HepG2 (cell line): ENCODE results near the gene LRRC25. TPM values are rescaled to one million over a fixed set of nuclear protein-coding genes. Genes with fewer than 3 reads are reported as not detected.

Source experiments
- ATAC-seq: fragments of 200-7000 bp; cut with Tn5 transposase; 3 replicates; pipeline ENCODE4 v1.9.1; 2020; ENCODE audit warnings: mild to moderate bottlenecking, moderate library complexity
- BruUV-seq: library from RNA; stranded (reverse); fragments of 400-500 nt; replicated peaks from 2 replicates; lab custom pipeline; 2021; lab: Mats Ljungman, UMichigan
- CTCF ChIA-PET: fragments of 300-600 bp; formaldehyde crosslinking; extraction: SDS; loops from one replicate; lab custom pipeline; 2021; ENCODE audit warnings: low total read pairs, inconsistent platforms, low intra/inter-chr PET ratio; lab: Yijun Ruan, JAX
- POLR2A ChIA-PET: fragments of 350-600 bp; sonication (Branson Sonifier 250); formaldehyde crosslinking; loops from one replicate; lab custom pipeline; 2020; ENCODE audit warnings: antibody characterized with exemption, inconsistent platforms; lab: Yijun Ruan, JAX
- DNase-seq: peaks from one replicate; pipeline ENCODE4 v3.0.0-alpha.2; 2015; ENCODE audit warnings: low spot score
- FAIRE-seq: peaks from 3 replicates; lab custom pipeline; 2011; peaks lifted over from hg19 to GRCh38; lab: Jason Lieb, UNC
- H2AFZ ChIP-seq: one replicate; pipeline ENCODE4 v1.6.1; 2011; ENCODE audit warnings: low read length, inconsistent platforms
- H3K27ac ChIP-seq: fragments of 300-600 bp; 3 replicates; pipeline ENCODE4 v1.8.0; 2011; ENCODE audit warnings: mixed run types, mild to moderate bottlenecking, mixed read lengths, low read length, inconsistent platforms; ENCODE audit not compliant: insufficient read depth; ENCODE audit errors: extremely low read length
- H3K27me3 ChIP-seq, 2 experiments: fragments of 200-600 bp in 1 of 2; 2 replicates in 1 of 2; 3 replicates in 1 of 2; pipeline versions ENCODE4 v1.6.0 to v1.8.0; 2011; ENCODE audit warnings: low read length in 2 of 2, mild to moderate bottlenecking in 2 of 2, moderate library complexity in 2 of 2, inconsistent platforms in 1 of 2; ENCODE audit not compliant: insufficient read depth in 2 of 2, control insufficient read depth in 1 of 2
- H3K36me3 ChIP-seq, 2 experiments: fragments of 200-600 bp in 1 of 2; replicated peaks in 1 of 2; 2 replicates in 1 of 2; 3 replicates in 1 of 2; pipeline versions ENCODE4 v1.5.1 to v1.8.0; 2011; ENCODE audit warnings: low read length in 2 of 2, inconsistent platforms in 1 of 2; ENCODE audit not compliant: insufficient read depth in 2 of 2, control insufficient read depth in 1 of 2
- H3K4me1 ChIP-seq: 2 replicates; pipeline ENCODE4 v1.5.1; 2012; ENCODE audit warnings: low read length, inconsistent platforms; ENCODE audit not compliant: insufficient read depth
- H3K4me2 ChIP-seq: 2 replicates; pipeline ENCODE4 v1.6.0; 2011; ENCODE audit warnings: low read depth, low read length, inconsistent platforms
- H3K4me3 ChIP-seq, 3 experiments: fragments of 200-600 bp in 1 of 3; sonication (generic), shearing (Covaris generic) in 1 of 3; replicated peaks in 1 of 3; 2 replicates each; pipeline ENCODE4 v1.5.1; 2011 to 2016; ENCODE audit warnings: low read length in 3 of 3, inconsistent platforms in 2 of 3, low read depth in 2 of 3, mild to moderate bottlenecking in 2 of 3, control low read depth in 1 of 3, mixed read lengths in 1 of 3; ENCODE audit not compliant: insufficient read depth in 1 of 3
- H3K79me2 ChIP-seq: one replicate; pipeline ENCODE4 v1.6.1; 2011; ENCODE audit warnings: low read length, inconsistent platforms; ENCODE audit not compliant: insufficient read depth
- H3K9ac ChIP-seq: 2 replicates; pipeline ENCODE4 v1.6.0; 2011; ENCODE audit warnings: mild to moderate bottlenecking, low read depth, low read length, inconsistent platforms; ENCODE audit not compliant: insufficient read depth
- H3K9me3 ChIP-seq: 2 replicates; pipeline ENCODE4 v1.5.1; 2012; ENCODE audit warnings: mild to moderate bottlenecking, low read length
- H4K20me1 ChIP-seq: 2 replicates; pipeline ENCODE4 v1.6.0; 2011; ENCODE audit warnings: inconsistent platforms, mild to moderate bottlenecking, low read length, moderate library complexity; ENCODE audit not compliant: insufficient read depth
- ZBTB38 ChIP-seq: sonication (generic); formaldehyde crosslinking; IDR thresholded peaks from 2 replicates; pipeline ENCODE4 v1.5.1; 2020; ENCODE audit warnings: mild to moderate bottlenecking, missing genetic modification reagents
- ZNF124 ChIP-seq: sonication (generic); formaldehyde crosslinking; IDR thresholded peaks from 2 replicates; pipeline ENCODE4 v1.4.0; 2020; ENCODE audit warnings: missing genetic modification reagents
- ZSCAN25 ChIP-seq: sonication (generic); formaldehyde crosslinking; IDR thresholded peaks from 2 replicates; pipeline ENCODE4 v1.8.0; 2022; ENCODE audit warnings: mild to moderate bottlenecking, missing genetic modification reagents
- WGBS: methylation state at CpG from one replicate; pipeline ENCODE4 v1.1.6; 2017; ENCODE audit warnings: low lambda C conversion rate; 5-methylcytosine and 5-hydroxymethylcytosine counted together
- in situ Hi-C: cut with HindIII; loops from 2 replicates; pipeline ENCODE4 v1.10.0; 2017; ENCODE audit warnings: low pct_unique_long_range_greater_than_20kb; ENCODE audit not compliant: extremely low pct_ligation_motif_present
- intact Hi-C: fragments of 100-400 bp; cut with micrococcal nuclease; formaldehyde crosslinking; loops from one replicate; pipeline ENCODE4 v1.10.0; 2022; ENCODE audit not compliant: unreplicated experiment
- polyA plus RNA-seq, 8 experiments: library from polyadenylated mRNA; depleted of rRNA in 3 of 8; stranded (reverse) in 7 of 8; unstranded in 1 of 8; fragments of >200 nt; fragmentation: Illumina TruSeq in 4 of 8; extraction: Trizol in 4 of 8; gene quantifications; 2 replicates each; pipeline versions ENCODE4 v1.2.1 to v1.2.3, GENCODE V29; 2011 to 2016; ENCODE audit warnings: low read depth in 4 of 8, missing spikeins in 1 of 8, mixed read lengths in 1 of 8; ENCODE audit not compliant: insufficient read depth in 1 of 8
- total RNA-seq, 5 experiments: library from RNA; depleted of rRNA; stranded (reverse); fragments of >200 nt; fragmentation: Illumina TruSeq; extraction: Trizol; gene quantifications; 2 replicates each; pipeline ENCODE4 v1.2.3, GENCODE V29; 2016; ENCODE audit warnings: low read depth in 1 of 5
- TF ChIP-seq, protein P1 (sequence below): sonication (generic); formaldehyde crosslinking; IDR thresholded peaks from 2 replicates; pipeline ENCODE4 v1.4.0; 2020; ENCODE audit warnings: missing genetic modification reagents
- TF ChIP-seq, protein P2 (sequence below): sonication (generic); IDR thresholded peaks from 2 replicates; pipeline ENCODE4 v1.6.1; 2016; ENCODE audit warnings: low read depth, borderline replicate concordance
- TF ChIP-seq, protein P3 (sequence below): sonication (generic); formaldehyde crosslinking; IDR thresholded peaks from 2 replicates; pipeline ENCODE4 v1.5.1; 2020; ENCODE audit warnings: mild to moderate bottlenecking, missing genetic modification reagents, moderate library complexity

LRRC25 gene
- total and polyA plus RNA-seq, 2 of the 13 experiments (the other 11 are each of a cell fraction or from before 2014, with no cell fraction given), result 0.13 to 0.53 TPM

DNA sequence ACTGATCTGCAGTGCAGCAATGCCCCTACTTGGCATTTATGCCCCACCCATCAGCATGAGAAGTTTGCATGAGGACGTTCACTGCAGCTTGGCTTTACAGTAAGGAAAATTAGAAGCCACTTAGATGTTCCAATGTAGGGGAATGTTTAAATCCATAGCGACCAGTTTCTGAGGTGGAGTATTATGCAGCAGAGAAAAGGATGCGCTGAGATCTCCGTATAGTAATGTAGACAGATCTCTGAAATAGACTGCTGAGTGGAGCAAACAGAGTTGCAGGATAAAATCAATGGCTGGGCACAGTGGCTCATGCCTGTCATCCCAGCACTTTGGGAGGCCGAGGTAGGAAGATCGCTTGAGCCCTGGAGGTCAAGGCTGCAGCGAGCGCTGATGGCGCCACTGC, 46.9 kb downstream of the LRRC25 start:
- ChIA-PET POLR2A (interaction anchor here (0.6 to 2.1 kb wide), 4 partner anchors 9 to 36 kb away, joined by 3 to 18 read pairs (median 4); partner anchors contain the start of gene GDF15), CTCF (interaction anchor here (1.5 to 3.2 kb wide), 3 partner anchors 37 to 59 kb away, joined by 6 to 31 read pairs (median 20); partner anchors contain the start of gene GDF15)
- H3K4me2 ChIP-seq, result no peak overlapping the region
- H2AFZ ChIP-seq, result no peak overlapping the region
- H3K27ac ChIP-seq, result no peak overlapping the region
- no peak for DNase-seq
- H3K9ac ChIP-seq, result no peak overlapping the region
- WGBS, result 89% methylated on average over 9 of the region's 9 CpGs
- TF ChIP-seq, protein P1, sequence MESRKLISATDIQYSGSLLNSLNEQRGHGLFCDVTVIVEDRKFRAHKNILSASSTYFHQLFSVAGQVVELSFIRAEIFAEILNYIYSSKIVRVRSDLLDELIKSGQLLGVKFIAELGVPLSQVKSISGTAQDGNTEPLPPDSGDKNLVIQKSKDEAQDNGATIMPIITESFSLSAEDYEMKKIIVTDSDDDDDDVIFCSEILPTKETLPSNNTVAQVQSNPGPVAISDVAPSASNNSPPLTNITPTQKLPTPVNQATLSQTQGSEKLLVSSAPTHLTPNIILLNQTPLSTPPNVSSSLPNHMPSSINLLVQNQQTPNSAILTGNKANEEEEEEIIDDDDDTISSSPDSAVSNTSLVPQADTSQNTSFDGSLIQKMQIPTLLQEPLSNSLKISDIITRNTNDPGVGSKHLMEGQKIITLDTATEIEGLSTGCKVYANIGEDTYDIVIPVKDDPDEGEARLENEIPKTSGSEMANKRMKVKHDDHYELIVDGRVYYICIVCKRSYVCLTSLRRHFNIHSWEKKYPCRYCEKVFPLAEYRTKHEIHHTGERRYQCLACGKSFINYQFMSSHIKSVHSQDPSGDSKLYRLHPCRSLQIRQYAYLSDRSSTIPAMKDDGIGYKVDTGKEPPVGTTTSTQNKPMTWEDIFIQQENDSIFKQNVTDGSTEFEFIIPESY, result peak; percentile 77; the same call in 1 of the 2 replicates
- 0 out of 2 replicates have a peak, but pooled peaks have one; percentile 33 for TF ChIP-seq ZBTB38 (CRISPR knock-in tag)
- TF ChIP-seq, protein P2, sequence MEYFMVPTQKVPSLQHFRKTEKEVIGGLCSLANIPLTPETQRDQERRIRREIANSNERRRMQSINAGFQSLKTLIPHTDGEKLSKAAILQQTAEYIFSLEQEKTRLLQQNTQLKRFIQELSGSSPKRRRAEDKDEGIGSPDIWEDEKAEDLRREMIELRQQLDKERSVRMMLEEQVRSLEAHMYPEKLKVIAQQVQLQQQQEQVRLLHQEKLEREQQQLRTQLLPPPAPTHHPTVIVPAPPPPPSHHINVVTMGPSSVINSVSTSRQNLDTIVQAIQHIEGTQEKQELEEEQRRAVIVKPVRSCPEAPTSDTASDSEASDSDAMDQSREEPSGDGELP, result no peak
- TF ChIP-seq ZNF124 (CRISPR knock-in tag), result no peak
- no peak for TF ChIP-seq ZSCAN25 (CRISPR knock-in tag)
- TF ChIP-seq, protein P3, sequence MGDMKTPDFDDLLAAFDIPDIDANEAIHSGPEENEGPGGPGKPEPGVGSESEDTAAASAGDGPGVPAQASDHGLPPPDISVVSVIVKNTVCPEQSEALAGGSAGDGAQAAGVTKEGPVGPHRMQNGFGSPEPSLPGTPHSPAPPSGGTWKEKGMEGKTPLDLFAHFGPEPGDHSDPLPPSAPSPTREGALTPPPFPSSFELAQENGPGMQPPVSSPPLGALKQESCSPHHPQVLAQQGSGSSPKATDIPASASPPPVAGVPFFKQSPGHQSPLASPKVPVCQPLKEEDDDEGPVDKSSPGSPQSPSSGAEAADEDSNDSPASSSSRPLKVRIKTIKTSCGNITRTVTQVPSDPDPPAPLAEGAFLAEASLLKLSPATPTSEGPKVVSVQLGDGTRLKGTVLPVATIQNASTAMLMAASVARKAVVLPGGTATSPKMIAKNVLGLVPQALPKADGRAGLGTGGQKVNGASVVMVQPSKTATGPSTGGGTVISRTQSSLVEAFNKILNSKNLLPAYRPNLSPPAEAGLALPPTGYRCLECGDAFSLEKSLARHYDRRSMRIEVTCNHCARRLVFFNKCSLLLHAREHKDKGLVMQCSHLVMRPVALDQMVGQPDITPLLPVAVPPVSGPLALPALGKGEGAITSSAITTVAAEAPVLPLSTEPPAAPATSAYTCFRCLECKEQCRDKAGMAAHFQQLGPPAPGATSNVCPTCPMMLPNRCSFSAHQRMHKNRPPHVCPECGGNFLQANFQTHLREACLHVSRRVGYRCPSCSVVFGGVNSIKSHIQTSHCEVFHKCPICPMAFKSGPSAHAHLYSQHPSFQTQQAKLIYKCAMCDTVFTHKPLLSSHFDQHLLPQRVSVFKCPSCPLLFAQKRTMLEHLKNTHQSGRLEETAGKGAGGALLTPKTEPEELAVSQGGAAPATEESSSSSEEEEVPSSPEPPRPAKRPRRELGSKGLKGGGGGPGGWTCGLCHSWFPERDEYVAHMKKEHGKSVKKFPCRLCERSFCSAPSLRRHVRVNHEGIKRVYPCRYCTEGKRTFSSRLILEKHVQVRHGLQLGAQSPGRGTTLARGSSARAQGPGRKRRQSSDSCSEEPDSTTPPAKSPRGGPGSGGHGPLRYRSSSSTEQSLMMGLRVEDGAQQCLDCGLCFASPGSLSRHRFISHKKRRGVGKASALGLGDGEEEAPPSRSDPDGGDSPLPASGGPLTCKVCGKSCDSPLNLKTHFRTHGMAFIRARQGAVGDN (CRISPR knock-in tag), result peak; percentile 15; the same call in 1 of the 2 replicates
- TF ChIP-seq, all 625 proteins: peak for 3
- intact Hi-C loops (no loop called here), in situ Hi-C loops (no loop called here)
- H3K9me3 ChIP-seq, result no peaks in the 10 kb centered on the region
- FAIRE-seq (no peak), ATAC-seq (no peak)
- H4K20me1 ChIP-seq, result peaks cover 2% of the 10 kb centered on the region; the same call in 1 of the 2 replicates
- H3K4me3 ChIP-seq, result no peak overlapping the region
- BruUV-seq, result TSS peak; percentile 49
- no peaks in the 10 kb centered on the region for H3K27me3 ChIP-seq
- peaks cover 12 to 18% of the 10 kb centered on the region in 2 experiments for H3K36me3 ChIP-seq
- H3K4me1 ChIP-seq, result peaks cover 18% of the 10 kb centered on the region; the same call in 1 of the 2 replicates
- peaks cover 7% of the 10 kb centered on the region for H3K79me2 ChIP-seq
